K562 (cell line): ENCODE measurements around the gene PLEK2.

Experiments used
- CEBPB ChIP-seq: fragments of 450-650 bp; IDR thresholded peaks from 2 replicates; pipeline ENCODE4 v1.6.1; 2016; ENCODE audit warnings: missing genetic modification characterization, missing compliant biosample characterization
- CTCF ChIP-seq, 3 experiments: IDR thresholded peaks in 2 of 3; conservative IDR thresholded peaks in 1 of 3; 2 replicates each; pipeline ENCODE4 v1.5.1; 2011 to 2012; ENCODE audit warnings: low read length in 3 of 3, mild to moderate bottlenecking in 3 of 3, control low read depth in 2 of 3, improper control_type of control experiment in 1 of 3, inconsistent platforms in 1 of 3, low read depth in 1 of 3, mixed read lengths in 1 of 3, moderate library complexity in 1 of 3; ENCODE audit not compliant: insufficient read depth in 2 of 3
- EHMT2 ChIP-seq: fragments of 450-650 bp; IDR thresholded peaks from 2 replicates; pipeline ENCODE4 v1.6.1; 2018; ENCODE audit warnings: antibody characterized with exemption
- EP300 ChIP-seq: IDR thresholded peaks from 2 replicates; pipeline ENCODE4 v1.6.1; 2012; ENCODE audit warnings: low read length, improper control_type of control experiment
- FOXK2 ChIP-seq, 2 experiments: fragments of 450-650 bp; IDR thresholded peaks in 1 of 2; conservative IDR thresholded peaks in 1 of 2; 2 replicates each; pipeline ENCODE4 v1.6.1; 2016; ENCODE audit warnings: low read depth in 2 of 2, mild to moderate bottlenecking in 1 of 2
- GABPA ChIP-seq: fragments of 200-800 bp; sonication (Bioruptor generic); conservative IDR thresholded peaks from 2 replicates; pipeline ENCODE4 v1.6.1; 2016; ENCODE audit warnings: low read depth, missing genetic modification characterization, missing compliant biosample characterization
- HDGF ChIP-seq: fragments of 450-650 bp; IDR thresholded peaks from 2 replicates; pipeline ENCODE4 v1.6.1; 2016
- HIVEP1 ChIP-seq: fragments of 250-450 bp; sonication (Bioruptor Pico); IDR thresholded peaks from 2 replicates; pipeline ENCODE4 v1.4.0; 2020; ENCODE audit warnings: mild to moderate bottlenecking
- HNRNPL ChIP-seq: fragments of 200-400 bp; formaldehyde crosslinking; IDR thresholded peaks from 2 replicates; pipeline ENCODE4 v1.6.1; 2017; ENCODE audit warnings: low read depth, mild to moderate bottlenecking, low read length
- KLF6 ChIP-seq: fragments of 250-450 bp; sonication (Bioruptor Pico); IDR thresholded peaks from 2 replicates; pipeline ENCODE4 v1.4.0; 2020; ENCODE audit warnings: mild to moderate bottlenecking, moderate library complexity, borderline replicate concordance
- SIN3A ChIP-seq, 2 experiments: fragments of 150-350 bp in 1 of 2; IDR thresholded peaks; 2 replicates each; pipeline ENCODE4 v1.6.1; 2011 to 2016; ENCODE audit warnings: borderline replicate concordance in 2 of 2, low read depth in 2 of 2, low read length in 2 of 2, mild to moderate bottlenecking in 2 of 2, moderate library complexity in 2 of 2; ENCODE audit not compliant: control insufficient read depth in 1 of 2
- WHSC1 ChIP-seq: IDR thresholded peaks from one replicate; pipeline ENCODE4 v1.6.1; 2012; ENCODE audit warnings: low read length, control low read depth, inconsistent platforms
- ZBED1 ChIP-seq: IDR thresholded peaks from 2 replicates; pipeline ENCODE4 v1.6.1; 2014
- ZNF354B ChIP-seq: fragments of 250-450 bp; sonication (Bioruptor Pico); IDR thresholded peaks from 2 replicates; pipeline ENCODE4 v1.4.0; 2020

DNA sequence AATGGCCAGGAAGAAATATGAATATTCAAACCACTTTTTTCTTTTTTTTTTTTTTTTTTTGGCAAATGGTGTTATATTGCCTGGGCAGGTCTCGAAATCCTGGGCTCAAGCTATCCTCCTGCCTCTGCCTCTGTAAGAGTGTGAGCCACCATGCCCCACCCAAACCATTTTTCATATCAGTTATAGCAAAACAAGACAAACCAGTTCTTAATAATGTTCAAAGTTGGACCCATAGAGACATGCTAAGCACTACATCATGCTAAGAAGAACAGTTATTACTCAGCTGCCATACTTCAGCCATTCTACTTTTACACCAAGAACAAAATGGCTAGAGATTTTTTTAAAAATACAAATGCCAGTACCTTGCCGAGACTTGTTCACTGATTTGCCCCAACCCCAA is 26.3 kb downstream of the PLEK2 start:
- no peak for TF ChIP-seq CEBPB (tag)
- TF ChIP-seq CTCF (IDR thresholded peaks at IDR 0.05 in 2 of 3, conservative IDR thresholded peaks at IDR 0.05 in 1 of 3; ENCODE audit: insufficient read depth in 2 of 3, low read depth in 1 of 3, low read length in 3 of 3), result no peak
- no peak for TF ChIP-seq ZBED1
- TF ChIP-seq HDGF, result no peak
- TF ChIP-seq HIVEP1, result no peak
- no peak for TF ChIP-seq SIN3A (IDR thresholded peaks at IDR 0.05; ENCODE audit: borderline replicate concordance in 2 of 2, control insufficient read depth in 1 of 2, low read depth in 2 of 2, low read length in 2 of 2)
- TF ChIP-seq FOXK2 (conservative IDR thresholded peaks at IDR 0.05 in 1 of 2, IDR thresholded peaks at IDR 0.05 in 1 of 2; ENCODE audit: low read depth in 2 of 2), result no peak
- no peak for TF ChIP-seq EHMT2
- TF ChIP-seq ZNF354B (CRISPR knock-in tag), result no peak
- TF ChIP-seq HNRNPL, result no peak
- TF ChIP-seq KLF6, result no peak
- no peak for TF ChIP-seq GABPA (tag)
- no peak for TF ChIP-seq WHSC1
- no peak for TF ChIP-seq EP300
